Right kidney (tissue), 1 donor: ENCODE data around the gene DDI2.

Experiments used
- DNase-seq: peaks from one replicate; pipeline ENCODE4 v3.0.0-alpha.2; 2016

Gene DDI2

GRCh38 chr1:15701784-15702183 is 84.5 kb downstream of the DDI2 start:
- no peak for DNase-seq

- DNase-seq, result no peak
These were observed 85.7 kb downstream of the DDI2 start for GRCh38 chr1:15702722-15703550.

- DNase-seq, result no peak
These were observed 86.3 kb downstream of the DDI2 start for GRCh38 chr1:15703562-15703961.

GRCh38 chr1:15704526-15705183 is 87.4 kb downstream of the DDI2 start:
- no peak for DNase-seq

- DNase-seq, result no peak
These were observed 87.9 kb downstream of the DDI2 start for GRCh38 chr1:15705184-15705566.

- no peak for DNase-seq
These were observed 89.5 kb downstream of the DDI2 start for GRCh38 chr1:15706751-15707150.

- no peak for DNase-seq
These were observed 90.1 kb downstream of the DDI2 start for GRCh38 chr1:15707239-15707925.

GRCh38 chr1:15708486-15709137 is 91.4 kb downstream of the DDI2 start:
- DNase-seq, result no peak

- no peak for DNase-seq
These were observed 92.0 kb downstream of the DDI2 start for GRCh38 chr1:15709226-15709625.

GRCh38 chr1:15712168-15712567 is 94.9 kb downstream of the DDI2 start:
- DNase-seq, result no peak

GRCh38 chr1:15714406-15715136 is 97.3 kb downstream of the DDI2 start:
- no peak for DNase-seq

- DNase-seq, result no peak
These were observed 100.3 kb downstream of the DDI2 start for GRCh38 chr1:15717418-15718125.

- DNase-seq, result no peak
These were observed 100.9 kb downstream of the DDI2 start for GRCh38 chr1:15718199-15718601.
